GM21381 (cell line): ENCODE measurements around the gene PEX19.
"Not testable (repeated sequence)": the region's sequence is repeated elsewhere in the genome, so short reads cannot be mapped to it uniquely, and the experiment has no call there.

ENCODE experiments used
- ATAC-seq: cut with Tn5 transposase; IDR thresholded peaks from one replicate; pipeline ENCODE4 v1.9.1; 2021; ENCODE audit warnings: mild to moderate bottlenecking, moderate library complexity; ENCODE audit not compliant: unreplicated experiment

PEX19 gene

GRCh38 chr1:160284782-160285344, at the start of gene PEX19:
Gene PEX19 (minus strand): TSS chr1:160285133. CDS start chr1:160285124, 9 bp downstream.
- peak; percentile 93 for ATAC-seq

DNA sequence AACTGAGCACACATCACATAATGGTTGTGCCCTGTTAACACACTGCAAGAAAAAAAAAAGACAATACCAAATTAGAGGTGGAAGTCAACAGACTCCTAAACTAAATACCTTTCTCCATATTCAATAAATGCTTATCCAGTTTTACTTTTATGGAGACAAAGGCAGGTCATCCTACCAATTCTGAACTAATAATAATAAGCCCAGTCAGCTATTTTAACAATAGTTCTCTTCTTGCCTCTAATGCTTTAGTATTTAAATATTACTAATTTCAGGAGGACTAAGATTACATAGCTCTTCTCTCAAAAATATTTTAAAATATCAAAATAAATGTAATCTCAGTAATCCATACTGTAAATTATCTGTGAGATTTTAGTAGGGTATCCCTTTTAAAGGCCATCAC, 47.6 kb upstream of the PEX19 start:
- ATAC-seq = no peak

GRCh38 chr1:160330119-160330518, 45.2 kb upstream of the PEX19 start:
- ATAC-seq = no peak

DNA sequence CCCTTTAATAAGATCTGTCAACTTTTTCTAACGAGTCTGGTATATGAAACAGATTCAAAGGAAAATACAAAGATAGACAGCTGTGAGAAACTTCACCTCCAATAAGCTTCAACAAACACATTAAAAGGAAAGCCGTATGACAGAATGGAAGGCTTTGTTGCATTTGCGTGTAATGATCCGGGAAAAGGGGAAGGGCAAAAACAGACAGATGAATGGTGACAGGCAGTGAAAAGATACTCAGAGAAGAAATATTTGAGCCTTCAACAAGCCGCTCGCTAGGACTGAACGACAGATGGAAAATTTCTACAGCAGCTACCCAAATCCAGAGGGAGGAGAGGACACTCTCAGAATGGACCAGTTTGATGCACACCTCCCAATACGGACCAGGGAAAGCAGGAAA, 43.3 kb upstream of the PEX19 start:
- ATAC-seq = no peak

GRCh38 chr1:160326418-160326817, 41.5 kb upstream of the PEX19 start:
- no peak for ATAC-seq

- ATAC-seq = no peak
Measured at GRCh38 chr1:160325252-160325651, 40.3 kb upstream of the PEX19 start.

- ATAC-seq = no peak
Measured at GRCh38 chr1:160322831-160323230, 37.9 kb upstream of the PEX19 start.

DNA sequence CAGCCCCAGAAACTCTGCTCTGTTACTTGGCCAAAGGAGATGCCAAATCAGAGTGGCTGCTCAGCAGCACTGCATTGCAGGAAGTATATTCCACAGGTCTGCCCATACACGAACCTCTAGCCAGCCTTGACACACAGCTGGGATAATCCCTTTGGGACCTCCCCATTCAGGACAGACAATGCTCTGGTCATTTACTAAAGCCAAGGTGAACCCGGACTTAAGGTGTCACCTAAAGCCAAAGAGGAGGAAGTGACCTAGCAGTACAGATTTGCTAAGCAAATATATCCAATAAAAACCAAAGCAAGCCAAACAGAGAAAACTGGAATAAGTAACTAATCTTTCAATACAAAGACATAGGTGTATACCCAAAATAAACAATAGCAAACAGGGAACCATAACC, 30.4 kb upstream of the PEX19 start:
- no peak for ATAC-seq

- ATAC-seq = no peak
Measured at GRCh38 chr1:160309571-160309970, 24.6 kb upstream of the PEX19 start.

GRCh38 chr1:160309185-160309557, 24.2 kb upstream of the PEX19 start:
- no peak for ATAC-seq

- ATAC-seq = no peak
Measured at GRCh38 chr1:160308451-160309184, 23.7 kb upstream of the PEX19 start.

- ATAC-seq = no peak
Measured at GRCh38 chr1:160307118-160307791, 22.3 kb upstream of the PEX19 start.

DNA sequence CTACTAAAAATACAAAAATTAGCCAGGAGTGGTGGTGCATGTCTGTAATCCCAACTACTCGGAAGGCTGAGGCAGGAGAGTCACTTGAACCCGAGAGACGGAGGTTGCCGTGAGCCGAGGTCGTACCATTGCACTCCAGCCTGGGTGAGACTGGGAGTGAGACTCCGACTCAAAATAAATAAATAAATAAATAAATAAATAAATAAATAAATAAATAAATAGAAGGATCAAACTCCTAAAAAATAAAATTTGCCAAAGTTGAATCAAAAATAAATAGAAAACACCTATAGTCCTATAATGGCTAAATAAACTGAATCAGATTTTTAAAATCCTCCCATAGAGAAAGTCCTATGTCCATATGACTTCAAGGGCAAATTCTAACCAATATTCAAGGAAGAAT, 15.2 kb upstream of the PEX19 start:
- ATAC-seq = no peak

- ATAC-seq = no peak
Measured at GRCh38 chr1:160296036-160296435, 11.1 kb upstream of the PEX19 start.

DNA sequence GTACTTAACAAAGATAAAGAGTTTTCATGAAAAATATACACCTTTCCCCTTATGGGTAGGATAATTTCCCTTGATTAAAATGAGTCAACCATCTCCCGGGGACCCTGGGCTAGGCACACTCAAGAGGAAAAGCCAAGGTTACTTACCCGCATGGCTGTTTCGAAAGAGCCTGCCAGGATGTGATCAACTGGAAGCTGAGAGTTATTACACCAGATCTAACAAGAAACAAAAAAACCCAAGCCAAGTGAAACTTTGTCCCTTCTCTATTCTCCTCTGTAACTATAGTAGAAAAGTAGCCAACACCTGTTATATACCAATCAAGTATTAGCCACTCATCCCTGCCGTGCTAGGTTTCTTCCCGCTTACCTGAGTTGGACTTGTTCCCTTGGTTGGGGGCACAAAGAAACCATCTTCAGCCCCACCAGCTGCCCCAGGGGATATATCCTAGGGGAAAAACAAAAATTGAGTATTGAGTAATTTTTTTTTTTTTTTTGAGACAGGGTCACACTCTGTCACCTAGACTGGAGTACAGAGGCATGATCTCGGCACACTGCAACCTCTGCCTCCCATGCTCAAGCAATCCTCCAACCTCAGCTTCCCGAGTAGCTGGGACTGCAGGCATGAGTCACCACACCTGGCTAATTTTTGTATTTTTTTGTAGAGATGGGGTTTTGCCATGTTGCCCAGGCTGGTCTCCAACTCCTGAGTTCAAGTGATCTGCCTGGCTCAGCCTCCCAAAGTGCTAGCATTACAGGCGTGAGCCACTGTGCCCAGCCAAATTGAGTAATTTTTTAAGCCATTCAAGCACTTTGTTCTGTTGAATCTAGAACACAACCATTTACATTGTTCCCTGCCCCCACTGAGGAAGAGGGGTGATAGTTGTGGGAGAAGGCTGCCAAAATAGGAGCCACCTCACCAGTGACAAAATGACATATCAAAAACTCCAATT, 8.4 kb upstream of the PEX19 start:
- ATAC-seq = no peak

- ATAC-seq = no peak
Measured at GRCh38 chr1:160291248-160292220, 6.6 kb upstream of the PEX19 start.

GRCh38 chr1:160287769-160288168, 2.8 kb upstream of the PEX19 start:
- not testable (repeated sequence) for ATAC-seq

- ATAC-seq = no peak
Measured at GRCh38 chr1:160285506-160285905, 573 bp upstream of the PEX19 start.

GRCh38 chr1:160284220-160284781, 632 bp downstream of the PEX19 start:
- ATAC-seq = peak; percentile 8

DNA sequence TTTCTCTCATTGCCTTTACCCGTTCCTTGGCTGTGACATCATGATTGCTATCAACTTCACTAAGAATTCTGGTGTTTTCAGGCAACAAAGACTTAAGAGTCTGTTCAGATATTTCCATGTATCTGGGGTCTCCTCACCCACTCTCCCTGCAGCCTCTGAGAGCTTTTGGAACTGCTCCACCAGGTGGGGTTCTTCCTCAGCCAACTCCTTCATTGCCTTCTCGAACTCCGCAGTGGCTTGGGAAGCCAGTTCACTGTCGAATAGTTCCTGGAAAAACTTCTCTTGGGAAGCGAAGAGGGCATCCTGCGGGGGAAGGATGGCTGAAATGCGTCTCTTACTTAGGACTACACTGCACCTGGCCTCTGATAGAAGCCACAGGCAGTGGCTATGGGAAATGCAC, 2.1 kb downstream of the PEX19 start:
- ATAC-seq = no peak
